HG02623 (cell line): ENCODE results near the gene CASKIN2.
A peak's percentile ranks its signal among the peaks of the same experiment; 100 is the strongest.

Experiments
- ATAC-seq: cut with Tn5 transposase; IDR thresholded peaks from one replicate; pipeline ENCODE4 v1.9.1; 2021; ENCODE audit warnings: moderate library complexity; ENCODE audit not compliant: unreplicated experiment

Gene CASKIN2

GRCh38 chr17:75549246-75550138 lies 34.2 kb upstream of the CASKIN2 start:
- ATAC-seq: no peak

- no peak for ATAC-seq
Measured at GRCh38 chr17:75548813-75549212, 33.5 kb upstream of the CASKIN2 start.

GRCh38 chr17:75547091-75547490 lies 31.8 kb upstream of the CASKIN2 start:
- ATAC-seq: no peak

- ATAC-seq: no peak
Measured at GRCh38 chr17:75546181-75546580, 30.8 kb upstream of the CASKIN2 start.

GRCh38 chr17:75544250-75544649 lies 28.9 kb upstream of the CASKIN2 start:
- ATAC-seq: no peak

- ATAC-seq: no peak
Measured at GRCh38 chr17:75542728-75543336, 27.5 kb upstream of the CASKIN2 start.

- no peak for ATAC-seq
Measured at GRCh38 chr17:75542229-75542628, 26.9 kb upstream of the CASKIN2 start.

GRCh38 chr17:75540923-75541503 lies 25.7 kb upstream of the CASKIN2 start:
- no peak for ATAC-seq

GRCh38 chr17:75539967-75540729 lies 24.8 kb upstream of the CASKIN2 start:
- ATAC-seq: no peak

- no peak for ATAC-seq
Measured at GRCh38 chr17:75536366-75536765, 21.0 kb upstream of the CASKIN2 start.

- ATAC-seq: no peak
Measured at GRCh38 chr17:75535871-75536270, 20.5 kb upstream of the CASKIN2 start.

GRCh38 chr17:75535119-75535537 lies 19.8 kb upstream of the CASKIN2 start:
- no peak for ATAC-seq

- no peak for ATAC-seq
Measured at GRCh38 chr17:75531721-75532072, 16.4 kb upstream of the CASKIN2 start.

- no peak for ATAC-seq
Measured at GRCh38 chr17:75530837-75531720, 15.7 kb upstream of the CASKIN2 start.

- no peak for ATAC-seq
Measured at GRCh38 chr17:75526555-75527270, 11.4 kb upstream of the CASKIN2 start.

GRCh38 chr17:75525806-75526554 lies 10.6 kb upstream of the CASKIN2 start:
- ATAC-seq: no peak

GRCh38 chr17:75524970-75525805 lies 9.9 kb upstream of the CASKIN2 start, which contains the start of gene LLGL2:
LLGL2 (plus strand) TSS chr17:75525697; CDS start chr17:75543427, 17,730 bp downstream.
- ATAC-seq: peak; percentile 78
